OCI-LY1 (cell line): ENCODE results near the gene PTPRR.

Experiments used
- H2AFZ ChIP-seq: fragments of 200-600 bp; sonication (generic), shearing (Covaris generic); 2 replicates; pipeline ENCODE4 v1.6.0; 2014; ENCODE audit warnings: antibody characterized with exemption, mild to moderate bottlenecking, low read length
- H3F3A ChIP-seq: fragments of 200-600 bp; sonication (generic), shearing (Covaris generic); 2 replicates; pipeline ENCODE4 v1.6.0; 2014; ENCODE audit warnings: mild to moderate bottlenecking, antibody characterized with exemption, low read length, moderate library complexity; ENCODE audit not compliant: insufficient read depth
- H3K27ac ChIP-seq: fragments of 200-600 bp; sonication (generic); 2 replicates; pipeline ENCODE4 v1.5.1; 2014; ENCODE audit warnings: low read length, mixed run types, mild to moderate bottlenecking, low read depth; ENCODE audit not compliant: poor library complexity, severe bottlenecking
- H3K27me3 ChIP-seq: fragments of 200-600 bp; sonication (generic); 2 replicates; pipeline ENCODE4 v1.6.0; 2014; ENCODE audit warnings: antibody characterized with exemption, mild to moderate bottlenecking, low read length, moderate library complexity; ENCODE audit not compliant: insufficient read depth
- H3K36me3 ChIP-seq: fragments of 200-600 bp; sonication (generic); 2 replicates; pipeline ENCODE4 v1.6.1; 2014; ENCODE audit warnings: mild to moderate bottlenecking, antibody characterized with exemption, low read length, moderate library complexity, mixed read lengths; ENCODE audit not compliant: insufficient read depth
- H3K4me1 ChIP-seq: fragments of 200-600 bp; sonication (generic); 2 replicates; pipeline ENCODE4 v1.5.1; 2014; ENCODE audit warnings: mild to moderate bottlenecking, low read length, moderate library complexity; ENCODE audit not compliant: insufficient read depth, severe bottlenecking
- H3K4me2 ChIP-seq: fragments of 200-600 bp; sonication (generic), shearing (Covaris generic); 2 replicates; pipeline ENCODE4 v1.6.1; 2014; ENCODE audit warnings: low read length
- H3K4me3 ChIP-seq: fragments of 200-600 bp; sonication (generic); 2 replicates; pipeline ENCODE4 v1.5.1; 2014; ENCODE audit warnings: low read length, low read depth, mild to moderate bottlenecking, mixed read lengths; ENCODE audit not compliant: poor library complexity, severe bottlenecking
- H3K79me2 ChIP-seq: fragments of 200-600 bp; shearing (Covaris generic); 2 replicates; pipeline ENCODE4 v1.6.1; 2016; ENCODE audit warnings: mixed run types, low read length, mixed read lengths; ENCODE audit not compliant: insufficient read depth
- H3K9ac ChIP-seq: fragments of 200-600 bp; sonication (generic), shearing (Covaris generic); 2 replicates; pipeline ENCODE4 v1.6.1; 2014; ENCODE audit warnings: mild to moderate bottlenecking, low read length, mixed read lengths
- H3K9me2 ChIP-seq: fragments of 200-600 bp; sonication (generic), shearing (Covaris generic); 2 replicates; pipeline ENCODE4 v1.6.1; 2014; ENCODE audit warnings: low read depth, mild to moderate bottlenecking, low read length, mixed read lengths
- H3K9me3 ChIP-seq: fragments of 200-600 bp; shearing (Covaris generic); 2 replicates; pipeline ENCODE4 v1.6.1; 2014; ENCODE audit warnings: low read length, mixed read lengths
- H4K20me1 ChIP-seq: fragments of 200-600 bp; sonication (generic), shearing (Covaris generic); 2 replicates; pipeline ENCODE4 v1.6.0; 2016; ENCODE audit warnings: mild to moderate bottlenecking, low read length; ENCODE audit not compliant: insufficient read depth
- CTCF ChIP-seq: fragments of 200-600 bp; sonication (generic), shearing (Covaris generic); IDR thresholded peaks from 2 replicates; pipeline ENCODE4 v1.5.1; 2017; ENCODE audit warnings: mild to moderate bottlenecking, antibody characterized with exemption, low read length, moderate library complexity, mixed read lengths
- EZH2 ChIP-seq: fragments of 200-600 bp; sonication (generic), shearing (Covaris generic); IDR thresholded peaks from 2 replicates; pipeline ENCODE4 v1.8.0; 2017; ENCODE audit warnings: borderline replicate concordance, mixed run types, mild to moderate bottlenecking, antibody characterized with exemption, low read length, moderate library complexity, mixed read lengths

PTPRR gene

GRCh38 chr12:70749931-70750330, 170.6 kb downstream of the PTPRR start:
- H3K27me3 ChIP-seq, result no peaks in the 10 kb centered on the region
- H3K4me3 ChIP-seq, result no peak overlapping the region
- no peaks in the 10 kb centered on the region for H3F3A ChIP-seq
- no peak overlapping the region for H2AFZ ChIP-seq
- H3K79me2 ChIP-seq, result no peaks in the 10 kb centered on the region
- H3K9me2 ChIP-seq, result no peaks in the 10 kb centered on the region
- no peak overlapping the region for H3K27ac ChIP-seq
- H3K4me1 ChIP-seq, result no peaks in the 10 kb centered on the region
- H3K9me3 ChIP-seq, result no peaks in the 10 kb centered on the region
- no peaks in the 10 kb centered on the region for H4K20me1 ChIP-seq
- H3K4me2 ChIP-seq, result no peak overlapping the region
- H3K36me3 ChIP-seq, result no peaks in the 10 kb centered on the region
- no peak overlapping the region for H3K9ac ChIP-seq
- TF ChIP-seq CTCF, result no peak
- no peak for TF ChIP-seq EZH2

GRCh38 chr12:70748809-70749208, 171.7 kb downstream of the PTPRR start:
- Histone ChIP-seq H3K36me3 (no peaks in the 10 kb centered on the region), H3K9me3 (no peaks in the 10 kb centered on the region), H3K79me2 (no peaks in the 10 kb centered on the region), H3K9ac (no peak overlapping the region), H3F3A (no peaks in the 10 kb centered on the region), H3K4me1 (no peaks in the 10 kb centered on the region), H2AFZ (no peak overlapping the region), H3K4me2 (no peak overlapping the region), H3K9me2 (no peaks in the 10 kb centered on the region), H3K4me3 (no peak overlapping the region), H3K27me3 (no peaks in the 10 kb centered on the region), H4K20me1 (no peaks in the 10 kb centered on the region), H3K27ac (no peak overlapping the region)
- TF ChIP-seq CTCF, result no peak
- no peak for TF ChIP-seq EZH2

GRCh38 chr12:70747445-70748260, 172.9 kb downstream of the PTPRR start:
- no peak overlapping the region for H3K4me3 ChIP-seq
- H3K4me2 ChIP-seq, result no peak overlapping the region
- TF ChIP-seq CTCF (no peak), EZH2 (no peak)
- no peak overlapping the region for H3K27ac ChIP-seq
- no peaks in the 10 kb centered on the region for H3F3A ChIP-seq
- H3K79me2 ChIP-seq, result no peaks in the 10 kb centered on the region
- no peaks in the 10 kb centered on the region for H3K36me3 ChIP-seq
- H2AFZ ChIP-seq, result no peak overlapping the region
- no peak overlapping the region for H3K9ac ChIP-seq
- no peaks in the 10 kb centered on the region for H3K4me1 ChIP-seq
- H4K20me1 ChIP-seq, result no peaks in the 10 kb centered on the region
- H3K27me3 ChIP-seq, result no peaks in the 10 kb centered on the region
- H3K9me3 ChIP-seq, result no peaks in the 10 kb centered on the region
- H3K9me2 ChIP-seq, result no peaks in the 10 kb centered on the region
